H9 (cell line): ENCODE data around the gene YIPF3. TPM values are rescaled to one million over a fixed set of nuclear protein-coding genes. Genes with fewer than 3 reads are reported as not detected.

Experiments used
- DNase-seq: peaks from one replicate; pipeline ENCODE4 v3.0.0-alpha.2; 2017
- H2AFZ ChIP-seq: one replicate; pipeline ENCODE4 v1.6.1; 2013; ENCODE audit warnings: mild to moderate bottlenecking, low read length, control low read depth, moderate library complexity
- H2AK5ac ChIP-seq: 2 replicates; pipeline ENCODE4 v1.6.1; 2013; ENCODE audit warnings: low read length, control low read depth, mixed read lengths; ENCODE audit not compliant: insufficient read length
- H2BK120ac ChIP-seq: one replicate; pipeline ENCODE4 v1.6.1; 2013; ENCODE audit warnings: low read depth, mild to moderate bottlenecking, low read length, control low read depth, inconsistent platforms; ENCODE audit not compliant: poor library complexity, severe bottlenecking
- H2BK12ac ChIP-seq: 2 replicates; pipeline ENCODE4 v1.6.1; 2013; ENCODE audit warnings: low read length, control low read depth, mixed read lengths, low read depth; ENCODE audit not compliant: insufficient read length
- H2BK15ac ChIP-seq: 2 replicates; pipeline ENCODE4 v1.6.1; 2013; ENCODE audit warnings: low read depth, low read length, control low read depth
- H2BK20ac ChIP-seq: one replicate; pipeline ENCODE4 v1.6.1; 2013; ENCODE audit warnings: low read depth, mild to moderate bottlenecking, low read length, control low read depth, inconsistent platforms; ENCODE audit not compliant: poor library complexity, severe bottlenecking
- H2BK5ac ChIP-seq: 2 replicates; pipeline ENCODE4 v1.6.1; 2013; ENCODE audit warnings: low read length, control low read depth, mixed read lengths; ENCODE audit not compliant: insufficient read length
- H3K14ac ChIP-seq: 2 replicates; pipeline ENCODE4 v1.6.1; 2013; ENCODE audit warnings: low read length, control low read depth; ENCODE audit not compliant: insufficient read depth
- H3K18ac ChIP-seq: 2 replicates; pipeline ENCODE4 v1.6.1; 2013; ENCODE audit warnings: low read depth, mild to moderate bottlenecking, mixed read lengths, low read length, control low read depth; ENCODE audit not compliant: insufficient read length
- H3K23ac ChIP-seq: 2 replicates; pipeline ENCODE4 v1.6.1; 2013; ENCODE audit warnings: low read length, control low read depth, mixed read lengths, low read depth; ENCODE audit not compliant: insufficient read length
- H3K23me2 ChIP-seq: 2 replicates; pipeline ENCODE4 v1.6.1; 2013; ENCODE audit warnings: low read depth, mild to moderate bottlenecking, mixed read lengths, low read length, control low read depth; ENCODE audit not compliant: insufficient read length, poor library complexity, severe bottlenecking
- H3K27ac ChIP-seq: 2 replicates; pipeline ENCODE4 v1.5.1; 2013; ENCODE audit warnings: low read length, control low read depth, mixed read lengths, low read depth; ENCODE audit not compliant: insufficient read length
- H3K27me3 ChIP-seq: 2 replicates; pipeline ENCODE4 v1.6.1; 2013; ENCODE audit warnings: low read length, control low read depth, inconsistent platforms; ENCODE audit not compliant: insufficient read depth
- H3K4ac ChIP-seq: 2 replicates; pipeline ENCODE4 v1.6.1; 2013; ENCODE audit warnings: low read depth, mild to moderate bottlenecking, control low read depth, inconsistent platforms, low read length, moderate library complexity
- H3K4me1 ChIP-seq: 2 replicates; pipeline ENCODE4 v1.6.1; 2013; ENCODE audit warnings: low read length, control low read depth, inconsistent platforms; ENCODE audit not compliant: insufficient read depth
- H3K4me2 ChIP-seq: 2 replicates; pipeline ENCODE4 v1.6.1; 2013; ENCODE audit warnings: low read length, control low read depth, mixed read lengths; ENCODE audit not compliant: insufficient read length, insufficient read depth
- H3K56ac ChIP-seq: 2 replicates; pipeline ENCODE4 v1.6.1; 2013; ENCODE audit warnings: low read depth, mild to moderate bottlenecking, mixed read lengths, low read length, control low read depth; ENCODE audit not compliant: insufficient read length
- H3K79me1 ChIP-seq: 2 replicates; pipeline ENCODE4 v1.6.1; 2013; ENCODE audit warnings: low read depth, mild to moderate bottlenecking, moderate library complexity, low read length, control low read depth, inconsistent platforms; ENCODE audit not compliant: insufficient read depth, poor library complexity, severe bottlenecking
- H3K79me2 ChIP-seq: 2 replicates; pipeline ENCODE4 v1.6.1; 2013; ENCODE audit warnings: low read length, control low read depth, inconsistent platforms; ENCODE audit not compliant: insufficient read depth
- H3K9ac ChIP-seq: 2 replicates; pipeline ENCODE4 v1.6.1; 2013; ENCODE audit warnings: low read length, control low read depth, mixed read lengths; ENCODE audit not compliant: insufficient read length; ENCODE audit errors: extremely low read depth
- H3K9me3 ChIP-seq: one replicate; pipeline ENCODE4 v1.6.1; 2013; ENCODE audit warnings: low read depth, low read length, inconsistent platforms; ENCODE audit not compliant: control insufficient read depth
- H3T11ph ChIP-seq: one replicate; pipeline ENCODE4 v1.6.1; 2013; ENCODE audit warnings: mild to moderate bottlenecking, low read length, control low read depth, inconsistent platforms
- H4K20me1 ChIP-seq: one replicate; pipeline ENCODE4 v1.6.1; 2013; ENCODE audit not compliant: control insufficient read depth, insufficient read length, insufficient read depth
- H4K5ac ChIP-seq: 2 replicates; pipeline ENCODE4 v1.6.1; 2013; ENCODE audit warnings: low read depth, mild to moderate bottlenecking, mixed read lengths, low read length, control low read depth; ENCODE audit not compliant: insufficient read length
- H4K8ac ChIP-seq: replicated peaks from 2 replicates; pipeline ENCODE4 v1.6.1; 2013; ENCODE audit warnings: low read length, control low read depth, mixed read lengths, low read depth; ENCODE audit not compliant: insufficient read length
- H4K91ac ChIP-seq: 2 replicates; pipeline ENCODE4 v1.6.1; 2013; ENCODE audit warnings: low read depth, mild to moderate bottlenecking, moderate library complexity, mixed read lengths, low read length, control low read depth; ENCODE audit not compliant: insufficient read length
- H3K27ac Mint-ChIP-seq, 3 experiments: 2 replicates in 2 of 3; 3 replicates in 1 of 3; pipeline ENCODE4 v1.8.0; 2020 to 2021; ENCODE audit warnings: mixed read lengths in 3 of 3, mild to moderate bottlenecking in 1 of 3, moderate library complexity in 1 of 3
- H3K27me3 Mint-ChIP-seq: 2 replicates; pipeline ENCODE4 v1.8.0; 2021; ENCODE audit warnings: low read depth, mild to moderate bottlenecking, moderate library complexity, mixed read lengths
- H3K36me3 Mint-ChIP-seq, 3 experiments: 2 replicates in 2 of 3; 3 replicates in 1 of 3; pipeline ENCODE4 v1.8.0; 2020 to 2021; ENCODE audit warnings: low read depth in 3 of 3, mixed read lengths in 3 of 3; ENCODE audit not compliant: insufficient read depth in 1 of 3
- H3K4me1 Mint-ChIP-seq, 2 experiments: 2 replicates each; pipeline ENCODE4 v1.8.0; 2020; ENCODE audit warnings: mixed read lengths in 2 of 2
- H3K4me3 Mint-ChIP-seq, 2 experiments: 2 replicates in 1 of 2; 3 replicates in 1 of 2; pipeline ENCODE4 v1.8.0; 2020 to 2021; ENCODE audit warnings: mild to moderate bottlenecking in 2 of 2, mixed read lengths in 2 of 2, moderate library complexity in 1 of 2
- H3K9me3 Mint-ChIP-seq, 2 experiments: 2 replicates in 1 of 2; 3 replicates in 1 of 2; pipeline ENCODE4 v1.8.0; 2020; ENCODE audit warnings: mild to moderate bottlenecking in 2 of 2, mixed read lengths in 2 of 2, moderate library complexity in 1 of 2
- WGBS: extraction: QIAGEN DNeasy Blood & Tissue Kit; methylation state at CpG from one replicate; pipeline ENCODE4 v1.1.7; 2013; ENCODE audit warnings: missing lambda C conversion rate, low lambda C conversion rate, mixed read lengths; ENCODE audit not compliant: insufficient read length; ENCODE audit errors: extremely low coverage; 5-methylcytosine and 5-hydroxymethylcytosine counted together
- total RNA-seq: library from RNA; stranded (reverse); gene quantifications from 2 replicates; pipeline ENCODE4 v1.2.1, GENCODE V29; 2021
- TF ChIP-seq, protein P1 (sequence below): fragments of 200-600 bp; sonication (generic); conservative IDR thresholded peaks from 3 replicates; pipeline ENCODE4 v1.8.0; 2021; ENCODE audit warnings: antibody characterized with exemption, mild to moderate bottlenecking

Gene YIPF3
- total RNA-seq, 1 experiment from 2014 or later = 84.5 TPM

DNA sequence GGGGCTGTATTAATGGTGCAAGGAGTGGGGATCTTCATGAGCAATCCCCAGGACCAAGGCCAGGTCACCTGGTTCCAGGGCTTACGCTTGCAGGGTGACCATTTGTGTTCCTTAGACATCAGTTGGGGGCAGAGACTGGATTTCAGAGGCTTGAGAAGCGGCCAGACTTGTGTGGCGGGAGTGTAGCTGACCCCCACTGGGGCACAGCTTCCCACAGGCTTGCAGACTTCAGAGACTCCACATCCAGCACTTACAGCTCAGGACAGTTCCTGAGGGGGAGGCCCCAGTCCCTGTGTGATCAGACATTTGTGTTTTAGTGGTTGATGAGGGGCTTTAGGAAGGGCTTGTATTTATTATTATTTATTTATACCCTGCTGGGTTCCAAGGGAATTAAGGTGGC, 24.1 kb downstream of the YIPF3 start:
- no peak overlapping the region for H3T11ph ChIP-seq
- 0 out of 5 replicates have a peak overlapping the region, but pooled peaks of 1 of the 2 experiments have one; percentile 15 for H3K4me3 Mint-ChIP-seq
- no peak overlapping the region for H3K4me2 ChIP-seq
- no peak overlapping the region for H2AK5ac ChIP-seq
- peaks cover 11% of the 10 kb centered on the region for H3K79me1 ChIP-seq
- DNase-seq = no peak
- H3K4me1 ChIP-seq = peaks cover 6% of the 10 kb centered on the region; the same call in 1 of the 2 replicates
- no peaks in the 10 kb centered on the region for H3K27me3 ChIP-seq
- TF ChIP-seq, protein P1, sequence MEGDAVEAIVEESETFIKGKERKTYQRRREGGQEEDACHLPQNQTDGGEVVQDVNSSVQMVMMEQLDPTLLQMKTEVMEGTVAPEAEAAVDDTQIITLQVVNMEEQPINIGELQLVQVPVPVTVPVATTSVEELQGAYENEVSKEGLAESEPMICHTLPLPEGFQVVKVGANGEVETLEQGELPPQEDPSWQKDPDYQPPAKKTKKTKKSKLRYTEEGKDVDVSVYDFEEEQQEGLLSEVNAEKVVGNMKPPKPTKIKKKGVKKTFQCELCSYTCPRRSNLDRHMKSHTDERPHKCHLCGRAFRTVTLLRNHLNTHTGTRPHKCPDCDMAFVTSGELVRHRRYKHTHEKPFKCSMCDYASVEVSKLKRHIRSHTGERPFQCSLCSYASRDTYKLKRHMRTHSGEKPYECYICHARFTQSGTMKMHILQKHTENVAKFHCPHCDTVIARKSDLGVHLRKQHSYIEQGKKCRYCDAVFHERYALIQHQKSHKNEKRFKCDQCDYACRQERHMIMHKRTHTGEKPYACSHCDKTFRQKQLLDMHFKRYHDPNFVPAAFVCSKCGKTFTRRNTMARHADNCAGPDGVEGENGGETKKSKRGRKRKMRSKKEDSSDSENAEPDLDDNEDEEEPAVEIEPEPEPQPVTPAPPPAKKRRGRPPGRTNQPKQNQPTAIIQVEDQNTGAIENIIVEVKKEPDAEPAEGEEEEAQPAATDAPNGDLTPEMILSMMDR = no peak
- no peak overlapping the region for H2BK15ac ChIP-seq
- H4K20me1 ChIP-seq = peaks cover 2% of the 10 kb centered on the region
- no peak overlapping the region; the same call in 1 of the 2 replicates for H3K14ac ChIP-seq
- WGBS = no CpG with 5 or more reads among the region's 3 CpGs
- H3K9me3 Mint-ChIP-seq = no peaks in the 10 kb centered on the region
- peaks cover under 1 to 6% (median 2%) of the 10 kb centered on the region in 3 experiments; a peak in 5 of 7 replicates for H3K36me3 Mint-ChIP-seq
- H3K23me2 ChIP-seq = no peaks in the 10 kb centered on the region
- H2BK5ac ChIP-seq = no peak overlapping the region
- no peak overlapping the region for H2BK12ac ChIP-seq
- peak overlapping the region in 2 of 3 experiments; percentile 87 to 92; a peak in 4 of 7 replicates for H3K27ac Mint-ChIP-seq
- no peak overlapping the region for H4K91ac ChIP-seq
- H3K23ac ChIP-seq = no peak overlapping the region
- no peak overlapping the region for H3K27ac ChIP-seq
- no peaks in the 10 kb centered on the region; the same call in 1 of the 2 replicates for H3K79me2 ChIP-seq
- no peak overlapping the region for H3K56ac ChIP-seq
- H2AFZ ChIP-seq = no peak overlapping the region
- no peak overlapping the region for H4K5ac ChIP-seq
- no peak overlapping the region for H3K4ac ChIP-seq
- no peaks in the 10 kb centered on the region for H3K27me3 Mint-ChIP-seq
- no peak overlapping the region for H4K8ac ChIP-seq
- no peak overlapping the region for H3K9ac ChIP-seq
- peaks cover 30 to 37% of the 10 kb centered on the region in 2 experiments for H3K4me1 Mint-ChIP-seq
- no peaks in the 10 kb centered on the region for H3K9me3 ChIP-seq
- H2BK20ac ChIP-seq = no peak overlapping the region
- H2BK120ac ChIP-seq = no peak overlapping the region
- H3K18ac ChIP-seq = no peak overlapping the region
